ENCODE measurements around the gene PAH.

DNA sequence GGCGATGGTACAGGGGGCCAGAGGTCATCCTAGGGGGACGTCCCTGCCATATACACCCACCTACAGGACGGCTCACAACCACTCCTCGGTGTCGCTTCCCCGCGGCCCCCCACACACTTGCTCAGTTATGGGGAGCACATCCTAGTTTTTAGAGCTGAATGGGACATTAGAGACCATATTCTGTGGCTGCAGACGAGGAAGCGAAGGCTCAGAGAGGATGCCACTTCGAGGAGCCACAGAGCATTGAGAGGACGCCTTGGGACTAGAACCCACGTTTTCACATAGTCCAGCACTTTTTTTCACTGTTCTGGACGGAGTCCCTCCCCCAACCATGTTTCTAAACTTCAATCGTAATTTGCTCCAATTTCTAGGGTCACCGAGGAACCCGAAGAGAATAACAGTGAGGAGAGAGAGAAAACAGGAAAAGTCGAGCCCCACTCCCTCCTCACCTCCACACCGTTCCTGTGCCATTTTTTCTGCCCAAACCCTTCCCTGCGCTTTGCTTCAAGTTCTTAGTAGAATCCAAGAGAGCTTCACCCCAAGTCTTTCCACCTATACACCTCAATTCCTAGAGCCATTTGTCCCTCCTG is 39.8 kb upstream of the PAH start:
- no peak for TF ChIP-seq POLR2AphosphoS5 (IDR thresholded peaks at IDR 0.05; ENCODE audit: insufficient read depth in 1 of 2, low read depth in 1 of 2)
- no peak for TF ChIP-seq CTCF (IDR thresholded peaks at IDR 0.05)
- no peak for TF ChIP-seq POLR2A (IDR thresholded peaks at IDR 0.05)
